HepG2 (cell line): Measurements from ENCODE around the gene SLC16A3. TPM values are rescaled to one million over a fixed set of nuclear protein-coding genes. Genes with fewer than 3 reads are reported as not detected.

Experiments used
- FOXC1 ChIP-seq: sonication (generic); formaldehyde crosslinking; IDR thresholded peaks from 2 replicates; pipeline ENCODE4 v1.8.0; 2022; ENCODE audit warnings: mild to moderate bottlenecking, missing genetic modification reagents, borderline replicate concordance
- GFI1 ChIP-seq: sonication (generic); formaldehyde crosslinking; IDR thresholded peaks from 2 replicates; pipeline ENCODE4 v1.5.0; 2020; ENCODE audit warnings: missing genetic modification reagents, mild to moderate bottlenecking, borderline replicate concordance
- HOXA3 ChIP-seq: sonication (generic); formaldehyde crosslinking; IDR thresholded peaks from 2 replicates; pipeline ENCODE4 v1.5.0; 2020; ENCODE audit warnings: missing genetic modification reagents
- IRF9 ChIP-seq: sonication (generic); formaldehyde crosslinking; IDR thresholded peaks from 2 replicates; pipeline ENCODE4 v1.8.0; 2022; ENCODE audit warnings: missing genetic modification reagents, mild to moderate bottlenecking, borderline replicate concordance
- SALL1 ChIP-seq: sonication (generic); formaldehyde crosslinking; IDR thresholded peaks from 2 replicates; pipeline ENCODE4 v1.8.0; 2022; ENCODE audit warnings: mild to moderate bottlenecking, missing genetic modification reagents
- SIN3A ChIP-seq: IDR thresholded peaks from 2 replicates; pipeline ENCODE4 v1.6.1; 2011; ENCODE audit warnings: low read depth, mild to moderate bottlenecking, control low read depth, low read length, borderline replicate concordance
- SOX13 ChIP-seq, 3 experiments: fragments of 450-650 bp in 1 of 3; sonication (generic) in 1 of 3; formaldehyde crosslinking in 1 of 3; IDR thresholded peaks in 2 of 3; conservative IDR thresholded peaks in 1 of 3; 2 replicates each; pipeline versions ENCODE4 v1.5.0 to v1.6.1; 2016 to 2020; ENCODE audit warnings: antibody characterized with exemption in 1 of 3, mild to moderate bottlenecking in 1 of 3, missing compliant biosample characterization in 1 of 3, missing genetic modification reagents in 1 of 3, moderate library complexity in 1 of 3
- ZFP36 ChIP-seq: fragments of 150-350 bp; IDR thresholded peaks from 2 replicates; pipeline ENCODE4 v1.6.1; 2018; ENCODE audit warnings: borderline replicate concordance, low read length, low read depth; ENCODE audit not compliant: partially characterized antibody
- ZNF333 ChIP-seq: sonication (generic); formaldehyde crosslinking; IDR thresholded peaks from 2 replicates; pipeline ENCODE4 v1.4.0; 2020; ENCODE audit warnings: mild to moderate bottlenecking, missing genetic modification reagents, borderline replicate concordance
- ZNF740 ChIP-seq: sonication (generic); formaldehyde crosslinking; IDR thresholded peaks from 2 replicates; pipeline ENCODE4 v1.4.0; 2020; ENCODE audit warnings: missing genetic modification reagents
- polyA plus RNA-seq, 8 experiments: library from polyadenylated mRNA; depleted of rRNA in 3 of 8; stranded (reverse) in 7 of 8; unstranded in 1 of 8; fragments of >200 nt; fragmentation: Illumina TruSeq in 4 of 8; extraction: Trizol in 4 of 8; gene quantifications; 2 replicates each; pipeline versions ENCODE4 v1.2.1 to v1.2.3, GENCODE V29; 2011 to 2016; ENCODE audit warnings: low read depth in 4 of 8, missing spikeins in 1 of 8, mixed read lengths in 1 of 8; ENCODE audit not compliant: insufficient read depth in 1 of 8
- total RNA-seq, 5 experiments: library from RNA; depleted of rRNA; stranded (reverse); fragments of >200 nt; fragmentation: Illumina TruSeq; extraction: Trizol; gene quantifications; 2 replicates each; pipeline ENCODE4 v1.2.3, GENCODE V29; 2016; ENCODE audit warnings: low read depth in 1 of 5
- TF ChIP-seq, protein P1 (sequence below): sonication (generic); formaldehyde crosslinking; IDR thresholded peaks from 2 replicates; pipeline ENCODE4 v1.5.1; 2020; ENCODE audit warnings: missing genetic modification reagents, mild to moderate bottlenecking, borderline replicate concordance

Gene SLC16A3
- total and polyA plus RNA-seq, 2 of the 13 experiments (the other 11 are each of a cell fraction or from before 2014, with no cell fraction given) = 242 to 349 TPM

DNA sequence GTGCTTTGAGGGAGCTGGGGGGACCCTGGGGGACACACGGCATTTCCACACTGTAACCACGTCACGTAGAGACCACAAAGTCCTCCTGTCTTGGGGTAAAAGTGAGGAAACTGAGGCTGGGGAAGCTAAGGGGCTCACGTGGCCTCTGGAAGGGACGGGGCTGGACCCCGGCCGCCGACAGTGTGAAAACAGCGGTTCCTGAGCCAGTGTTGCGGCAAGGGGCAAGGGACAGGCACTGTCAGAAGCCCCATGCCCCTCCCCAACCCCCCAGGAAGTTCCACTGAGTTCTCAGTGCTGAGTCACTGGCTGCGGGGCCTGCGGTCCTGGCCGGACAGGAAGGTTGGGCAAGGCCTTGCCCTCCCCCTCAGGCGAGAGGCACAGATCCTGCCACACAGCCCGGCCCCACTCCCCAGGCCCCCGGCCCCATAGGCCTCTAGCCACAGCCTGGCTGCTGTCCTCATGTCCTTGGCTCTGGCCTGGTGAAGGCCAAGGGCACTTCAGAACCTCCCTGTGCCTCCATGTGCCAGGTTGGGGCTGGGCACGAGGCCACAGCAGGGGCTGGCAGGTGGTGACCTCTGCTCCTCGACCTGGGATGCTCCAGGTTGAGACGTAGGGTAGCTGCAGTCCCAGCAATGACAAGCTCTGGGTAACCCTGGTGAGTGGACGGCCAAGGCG, 11.2 kb upstream of the SLC16A3 start (continued):
- TF ChIP-seq SIN3A (0 out of 2 replicates have a peak, but pooled peaks have one; percentile 20), ZNF333 (CRISPR knock-in tag) (no peak), GFI1 (no peak), FOXC1 (no peak), SOX13 (IDR thresholded peaks at IDR 0.05) (peak; percentile 53; the same call in 1 of the 2 replicates), SOX13 (CRISPR knock-in tag; conservative IDR thresholded peaks at IDR 0.05 in 1 of 2, IDR thresholded peaks at IDR 0.05 in 1 of 2) (peak in 1 of 2 experiments; percentile 51; a peak in 2 of 4 replicates), IRF9 (CRISPR knock-in tag) (peak; percentile 62), ZNF740 (CRISPR knock-in tag) (peak; percentile 9; the same call in 1 of the 2 replicates), SALL1 (CRISPR knock-in tag) (peak; percentile 88), ZFP36 (no peak), HOXA3 (CRISPR knock-in tag) (peak; percentile 76)
- TF ChIP-seq, protein P1, sequence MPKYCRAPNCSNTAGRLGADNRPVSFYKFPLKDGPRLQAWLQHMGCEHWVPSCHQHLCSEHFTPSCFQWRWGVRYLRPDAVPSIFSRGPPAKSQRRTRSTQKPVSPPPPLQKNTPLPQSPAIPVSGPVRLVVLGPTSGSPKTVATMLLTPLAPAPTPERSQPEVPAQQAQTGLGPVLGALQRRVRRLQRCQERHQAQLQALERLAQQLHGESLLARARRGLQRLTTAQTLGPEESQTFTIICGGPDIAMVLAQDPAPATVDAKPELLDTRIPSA (CRISPR knock-in tag) = no peak
